ENCODE data around the gene ODAD4.

DNA sequence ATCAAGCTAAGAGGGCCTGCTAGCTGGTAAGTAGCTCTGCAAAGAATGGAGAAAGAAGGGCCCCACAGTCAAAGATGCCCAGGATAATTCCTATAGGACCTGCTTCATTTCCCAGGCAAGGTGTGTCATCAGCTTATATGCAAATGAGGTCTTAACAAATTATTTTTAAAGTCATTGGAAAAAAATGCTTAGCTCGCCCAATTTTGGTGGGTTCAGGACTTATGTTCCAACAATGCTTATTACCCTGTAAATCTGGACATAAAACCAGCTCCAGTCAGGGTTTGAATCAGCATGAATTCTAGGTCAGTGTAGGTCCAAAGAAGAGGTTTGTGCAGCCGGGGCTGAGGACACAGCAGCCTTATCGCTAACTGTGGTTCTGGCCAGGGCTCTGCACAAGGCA lies 37.0 kb upstream of the ODAD4 start:
- TF ChIP-seq, protein P1, sequence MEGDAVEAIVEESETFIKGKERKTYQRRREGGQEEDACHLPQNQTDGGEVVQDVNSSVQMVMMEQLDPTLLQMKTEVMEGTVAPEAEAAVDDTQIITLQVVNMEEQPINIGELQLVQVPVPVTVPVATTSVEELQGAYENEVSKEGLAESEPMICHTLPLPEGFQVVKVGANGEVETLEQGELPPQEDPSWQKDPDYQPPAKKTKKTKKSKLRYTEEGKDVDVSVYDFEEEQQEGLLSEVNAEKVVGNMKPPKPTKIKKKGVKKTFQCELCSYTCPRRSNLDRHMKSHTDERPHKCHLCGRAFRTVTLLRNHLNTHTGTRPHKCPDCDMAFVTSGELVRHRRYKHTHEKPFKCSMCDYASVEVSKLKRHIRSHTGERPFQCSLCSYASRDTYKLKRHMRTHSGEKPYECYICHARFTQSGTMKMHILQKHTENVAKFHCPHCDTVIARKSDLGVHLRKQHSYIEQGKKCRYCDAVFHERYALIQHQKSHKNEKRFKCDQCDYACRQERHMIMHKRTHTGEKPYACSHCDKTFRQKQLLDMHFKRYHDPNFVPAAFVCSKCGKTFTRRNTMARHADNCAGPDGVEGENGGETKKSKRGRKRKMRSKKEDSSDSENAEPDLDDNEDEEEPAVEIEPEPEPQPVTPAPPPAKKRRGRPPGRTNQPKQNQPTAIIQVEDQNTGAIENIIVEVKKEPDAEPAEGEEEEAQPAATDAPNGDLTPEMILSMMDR (IDR thresholded peaks at IDR 0.05; ENCODE audit: insufficient read depth, low read depth, low read length): no peak
- TF ChIP-seq EZH2 (IDR thresholded peaks at IDR 0.05; ENCODE audit: insufficient read depth, low read length): no peak
